Measurements from ENCODE around the gene ZMIZ1. TPM values are rescaled to one million over a fixed set of nuclear protein-coding genes. Genes with fewer than 3 reads are reported as not detected.
A peak's percentile ranks its signal among the peaks of the same experiment; 100 is the strongest.

Gene ZMIZ1
- polyA plus RNA-seq, 2 of the 4 experiments (the other 2 are of a cell fraction), result 8.1 to 30.3 TPM

DNA sequence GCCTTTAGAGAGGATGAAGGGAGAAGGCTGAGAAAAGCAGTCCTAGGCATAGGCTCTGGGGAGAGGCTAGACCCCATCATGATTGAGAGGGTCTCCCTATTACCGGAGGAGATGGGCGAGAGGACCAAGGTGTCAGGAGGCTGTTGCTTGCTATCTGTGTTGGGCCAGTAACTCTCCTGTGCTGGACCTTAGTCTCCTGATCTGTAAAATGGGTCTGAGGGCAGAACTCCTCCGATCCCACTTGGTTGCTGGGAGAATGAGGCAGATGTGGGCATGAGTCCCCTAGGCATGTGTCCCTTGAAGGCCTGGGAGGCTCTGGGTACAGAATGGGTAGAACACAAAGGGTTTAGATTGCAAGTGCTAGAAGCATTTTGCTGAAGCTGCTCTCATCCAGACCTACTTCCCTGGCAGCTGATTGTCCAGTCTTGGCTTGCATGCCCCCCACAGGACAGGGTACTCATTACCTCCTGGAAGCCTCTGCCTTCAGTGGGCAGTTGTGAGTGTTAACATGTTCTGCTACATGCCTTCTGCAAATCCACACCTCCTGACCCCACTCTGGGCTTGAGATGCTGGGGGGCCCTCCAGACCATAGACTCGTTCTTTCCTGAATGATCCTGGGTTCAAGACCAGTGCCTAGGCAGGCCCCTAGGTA is 4.4 kb downstream of the ZMIZ1 start:
- TF ChIP-seq, protein P1, sequence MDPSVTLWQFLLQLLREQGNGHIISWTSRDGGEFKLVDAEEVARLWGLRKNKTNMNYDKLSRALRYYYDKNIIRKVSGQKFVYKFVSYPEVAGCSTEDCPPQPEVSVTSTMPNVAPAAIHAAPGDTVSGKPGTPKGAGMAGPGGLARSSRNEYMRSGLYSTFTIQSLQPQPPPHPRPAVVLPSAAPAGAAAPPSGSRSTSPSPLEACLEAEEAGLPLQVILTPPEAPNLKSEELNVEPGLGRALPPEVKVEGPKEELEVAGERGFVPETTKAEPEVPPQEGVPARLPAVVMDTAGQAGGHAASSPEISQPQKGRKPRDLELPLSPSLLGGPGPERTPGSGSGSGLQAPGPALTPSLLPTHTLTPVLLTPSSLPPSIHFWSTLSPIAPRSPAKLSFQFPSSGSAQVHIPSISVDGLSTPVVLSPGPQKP (IDR thresholded peaks at IDR 0.05; ENCODE audit: low read depth, low read length), result no peak
- TF ChIP-seq JUNB (IDR thresholded peaks at IDR 0.05), result no peak
- no peak for TF ChIP-seq EP300 (IDR thresholded peaks at IDR 0.05)
- no peak for TF ChIP-seq CEBPB (IDR thresholded peaks at IDR 0.05)
- no peak for TF ChIP-seq BHLHE40 (IDR thresholded peaks at IDR 0.05; ENCODE audit: low read depth, low read length)
- TF ChIP-seq ESRRA (IDR thresholded peaks at IDR 0.05; ENCODE audit: borderline replicate concordance, low read length), result no peak
- no peak for TF ChIP-seq ZNF302 (CRISPR knock-in tag; IDR thresholded peaks at IDR 0.05)
- TF ChIP-seq FOXS1 (CRISPR knock-in tag; IDR thresholded peaks at IDR 0.05), result no peak
- TF ChIP-seq ZC3H11A (IDR thresholded peaks at IDR 0.05), result no peak
- no peak for TF ChIP-seq FOSB (CRISPR knock-in tag; IDR thresholded peaks at IDR 0.05)
- no peak for TF ChIP-seq FOSL2 (IDR thresholded peaks at IDR 0.05)
- no peak for TF ChIP-seq FOSL2 (CRISPR knock-in tag; IDR thresholded peaks at IDR 0.05)
- TF ChIP-seq RAD21 (conservative IDR thresholded peaks at IDR 0.05 in 1 of 2, IDR thresholded peaks at IDR 0.05 in 1 of 2), result 0 out of 5 replicates have a peak, but pooled peaks of 1 of the 2 experiments have one; percentile 13
- TF ChIP-seq KDM1A (IDR thresholded peaks at IDR 0.05; ENCODE audit: low read depth), result peak; percentile 80
- no peak for TF ChIP-seq EHF (CRISPR knock-in tag; IDR thresholded peaks at IDR 0.05)
- no peak for TF ChIP-seq KDM5A (IDR thresholded peaks at IDR 0.05)
- no peak for TF ChIP-seq EHMT2 (IDR thresholded peaks at IDR 0.05; ENCODE audit: low read depth)
- TF ChIP-seq HDAC2 (IDR thresholded peaks at IDR 0.05), result peak; percentile 48; the same call in 1 of the 2 replicates
- no peak for TF ChIP-seq RNF2 (IDR thresholded peaks at IDR 0.05; ENCODE audit: borderline replicate concordance, low read depth)
- WGBS (ENCODE audit: missing lambda C conversion rate), result 87% methylated on average over 4 of the region's 4 CpGs
- CTCF ChIA-PET, result interaction anchor here (0.5 to 34.5 kb wide), 4 partner anchors 13 to 1026 kb away, joined by 3 to 373 read pairs (median 6); no protein-coding TSS in a partner anchor
- Histone ChIP-seq H3K4me3 (no peak overlapping the region), H3K27ac (peak overlapping the region; percentile 91 to 98), H3K4me1 (peaks cover 70% of the 10 kb centered on the region), H3K9me3 (no peaks in the 10 kb centered on the region), H3K4me2 (peak overlapping the region; percentile 98)
- FAIRE-seq, result no peak
- ATAC-seq, result no peak
- no peak for DNase-seq (ENCODE audit: low read depth in 1 of 2, low spot score in 1 of 2)
- POLR2A ChIA-PET, result interaction anchor here (1.2 kb wide), 1 partner anchor 122 kb away, joined by 3 read pairs; no protein-coding TSS in a partner anchor

- Histone ChIP-seq H3K9me3 (no peaks in the 10 kb centered on the region), H3K4me1 (peaks cover 76% of the 10 kb centered on the region), H3K4me3 (no peak overlapping the region), H3K27ac (peak overlapping the region; percentile 91 to 98), H3K4me2 (peak overlapping the region; percentile 98)
- WGBS (ENCODE audit: missing lambda C conversion rate), result 40% methylated on average over 15 of the region's 15 CpGs
- ATAC-seq, result no peak
- FAIRE-seq, result no peak
- DNase-seq (ENCODE audit: low read depth in 1 of 2, low spot score in 1 of 2), result no peak
- CTCF ChIA-PET, result interaction anchor here (0.5 to 34.5 kb wide), 7 partner anchors 12 to 1027 kb away, joined by 3 to 373 read pairs (median 4); no protein-coding TSS in a partner anchor
- TF ChIP-seq KDM1A (IDR thresholded peaks at IDR 0.05; ENCODE audit: low read depth) (peak; percentile 86), HDAC2 (IDR thresholded peaks at IDR 0.05) (peak; percentile 63; the same call in 1 of the 2 replicates), FOSB (CRISPR knock-in tag; IDR thresholded peaks at IDR 0.05) (no peak)
- POLR2A ChIA-PET, result no interaction called here
These were observed 5.1 kb downstream of the ZMIZ1 start for GRCh38 chr10:79073784-79074432.

GRCh38 chr10:79074732-79075131 is 6.0 kb downstream of the ZMIZ1 start:
- POLR2A ChIA-PET, result interaction anchor here (0.7 kb wide), 1 partner anchor 100 kb away, joined by 3 read pairs; no protein-coding TSS in a partner anchor
- peak overlapping the region; percentile 98 for H3K4me2 ChIP-seq
- no peak for FAIRE-seq

More at GRCh38 chr10:79074732-79075131, 6.0 kb downstream of the ZMIZ1 start:
- H3K27ac ChIP-seq, result peak overlapping the region; percentile 91 to 98
- no peak for DNase-seq (ENCODE audit: low read depth in 1 of 2, low spot score in 1 of 2)
- no peaks in the 10 kb centered on the region for H3K9me3 ChIP-seq
- H3K4me1 ChIP-seq, result peaks cover 84% of the 10 kb centered on the region
- 67% methylated on average over 4 of the region's 4 CpGs for WGBS (ENCODE audit: missing lambda C conversion rate)
- CTCF ChIA-PET, result interaction anchor here (0.6 to 34.5 kb wide), 10 partner anchors 9 to 1028 kb away, joined by 3 to 373 read pairs (median 4); no protein-coding TSS in a partner anchor
- no peak overlapping the region for H3K4me3 ChIP-seq
- ATAC-seq, result no peak
- no peak for TF ChIP-seq ZNF302 (CRISPR knock-in tag; IDR thresholded peaks at IDR 0.05)
- no peak for TF ChIP-seq RCOR1 (IDR thresholded peaks at IDR 0.05; ENCODE audit: low read depth, low read length)
